ENCODE measurements around the gene MXRA7.

Gene MXRA7

DNA sequence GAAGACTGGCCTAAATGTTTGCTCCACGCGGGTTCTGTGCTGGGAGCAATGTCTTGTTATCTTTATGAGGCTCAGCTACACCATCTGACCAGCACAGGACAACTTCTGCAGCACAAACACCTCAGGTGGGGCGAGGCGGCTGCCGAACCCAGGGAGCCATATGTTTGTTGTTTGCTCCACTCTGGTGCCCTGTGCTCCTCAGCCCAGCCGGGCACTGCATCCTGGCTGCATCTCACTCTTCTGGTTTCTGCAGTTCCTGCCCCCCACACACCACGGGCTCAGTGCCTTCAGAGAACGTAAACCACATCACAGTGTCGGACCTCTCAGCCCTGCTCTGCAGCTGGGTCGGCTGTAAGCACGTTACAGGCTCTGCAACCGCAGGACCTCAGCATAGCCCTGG is 32.4 kb downstream of the MXRA7 start:
- TF ChIP-seq YY1 (IDR thresholded peaks at IDR 0.05; ENCODE audit: low read depth) (no peak), NFIC (IDR thresholded peaks at IDR 0.05) (no peak), EP300 (IDR thresholded peaks at IDR 0.05; ENCODE audit: borderline replicate concordance) (no peak), CREB1 (IDR thresholded peaks at IDR 0.05; ENCODE audit: low read depth) (no peak), ZBTB7A (IDR thresholded peaks at IDR 0.05; ENCODE audit: low read depth) (no peak), TCF12 (IDR thresholded peaks at IDR 0.05; ENCODE audit: low read depth) (no peak), FOXM1 (IDR thresholded peaks at IDR 0.05; ENCODE audit: borderline replicate concordance, low read depth) (no peak), TEAD4 (IDR thresholded peaks at IDR 0.05) (no peak), EGR1 (IDR thresholded peaks at IDR 0.05) (no peak), TAF1 (IDR thresholded peaks at IDR 0.05; ENCODE audit: low read depth) (no peak), USF1 (IDR thresholded peaks at IDR 0.05) (no peak), CEBPB (IDR thresholded peaks at IDR 0.05) (no peak), RAD21 (IDR thresholded peaks at IDR 0.05; ENCODE audit: low read depth) (no peak)
- TF ChIP-seq, protein P1, sequence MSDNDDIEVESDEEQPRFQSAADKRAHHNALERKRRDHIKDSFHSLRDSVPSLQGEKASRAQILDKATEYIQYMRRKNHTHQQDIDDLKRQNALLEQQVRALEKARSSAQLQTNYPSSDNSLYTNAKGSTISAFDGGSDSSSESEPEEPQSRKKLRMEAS (IDR thresholded peaks at IDR 0.05), result no peak
- TF ChIP-seq, protein P2, sequence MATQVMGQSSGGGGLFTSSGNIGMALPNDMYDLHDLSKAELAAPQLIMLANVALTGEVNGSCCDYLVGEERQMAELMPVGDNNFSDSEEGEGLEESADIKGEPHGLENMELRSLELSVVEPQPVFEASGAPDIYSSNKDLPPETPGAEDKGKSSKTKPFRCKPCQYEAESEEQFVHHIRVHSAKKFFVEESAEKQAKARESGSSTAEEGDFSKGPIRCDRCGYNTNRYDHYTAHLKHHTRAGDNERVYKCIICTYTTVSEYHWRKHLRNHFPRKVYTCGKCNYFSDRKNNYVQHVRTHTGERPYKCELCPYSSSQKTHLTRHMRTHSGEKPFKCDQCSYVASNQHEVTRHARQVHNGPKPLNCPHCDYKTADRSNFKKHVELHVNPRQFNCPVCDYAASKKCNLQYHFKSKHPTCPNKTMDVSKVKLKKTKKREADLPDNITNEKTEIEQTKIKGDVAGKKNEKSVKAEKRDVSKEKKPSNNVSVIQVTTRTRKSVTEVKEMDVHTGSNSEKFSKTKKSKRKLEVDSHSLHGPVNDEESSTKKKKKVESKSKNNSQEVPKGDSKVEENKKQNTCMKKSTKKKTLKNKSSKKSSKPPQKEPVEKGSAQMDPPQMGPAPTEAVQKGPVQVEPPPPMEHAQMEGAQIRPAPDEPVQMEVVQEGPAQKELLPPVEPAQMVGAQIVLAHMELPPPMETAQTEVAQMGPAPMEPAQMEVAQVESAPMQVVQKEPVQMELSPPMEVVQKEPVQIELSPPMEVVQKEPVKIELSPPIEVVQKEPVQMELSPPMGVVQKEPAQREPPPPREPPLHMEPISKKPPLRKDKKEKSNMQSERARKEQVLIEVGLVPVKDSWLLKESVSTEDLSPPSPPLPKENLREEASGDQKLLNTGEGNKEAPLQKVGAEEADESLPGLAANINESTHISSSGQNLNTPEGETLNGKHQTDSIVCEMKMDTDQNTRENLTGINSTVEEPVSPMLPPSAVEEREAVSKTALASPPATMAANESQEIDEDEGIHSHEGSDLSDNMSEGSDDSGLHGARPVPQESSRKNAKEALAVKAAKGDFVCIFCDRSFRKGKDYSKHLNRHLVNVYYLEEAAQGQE (IDR thresholded peaks at IDR 0.05; ENCODE audit: low read depth), result no peak

DNA sequence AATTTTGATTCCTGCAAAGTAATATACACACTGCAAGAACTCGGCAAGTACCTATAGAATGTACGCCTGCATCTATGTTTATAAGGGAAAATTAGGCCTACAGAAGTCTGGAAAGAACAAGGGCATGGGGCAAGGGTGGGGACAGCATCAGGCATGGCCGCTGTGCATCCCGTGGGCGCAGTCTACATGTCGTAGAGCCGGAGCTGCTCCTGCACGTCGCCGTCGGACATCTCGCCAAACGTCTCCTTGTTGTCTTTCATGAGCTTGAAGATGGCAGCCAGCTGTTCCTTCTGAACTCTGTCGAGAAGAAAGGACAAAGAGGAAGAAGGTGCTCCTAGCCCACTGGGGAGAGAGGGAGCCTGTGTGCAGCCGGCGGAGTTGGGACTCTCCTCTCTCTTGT is 33.4 kb downstream of the MXRA7 start:
- TF ChIP-seq RAD21 (IDR thresholded peaks at IDR 0.05; ENCODE audit: low read depth) (no peak), EP300 (IDR thresholded peaks at IDR 0.05; ENCODE audit: borderline replicate concordance) (no peak), YY1 (IDR thresholded peaks at IDR 0.05; ENCODE audit: low read depth) (no peak)

DNA sequence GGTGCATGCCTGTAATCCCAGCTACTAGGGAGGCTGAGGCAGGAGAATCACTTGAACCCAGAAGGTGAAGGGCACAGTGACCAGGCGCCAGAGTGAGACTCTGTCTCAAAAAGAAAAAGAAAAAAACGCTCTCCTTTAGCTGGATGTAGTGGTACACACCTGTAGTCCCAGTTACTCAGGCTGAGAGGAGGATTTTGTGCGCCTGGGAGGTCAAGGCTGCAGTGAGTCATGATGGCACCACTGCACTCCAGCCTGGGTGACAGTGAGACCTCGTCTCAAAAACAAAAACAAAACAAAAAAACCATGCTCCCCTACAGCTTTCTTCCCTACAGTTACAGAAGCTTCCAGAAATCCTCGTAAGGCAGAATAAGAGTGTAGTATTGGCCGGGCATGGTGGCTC is 34.1 kb downstream of the MXRA7 start:
- no peak for TF ChIP-seq RAD21 (IDR thresholded peaks at IDR 0.05; ENCODE audit: low read depth)

DNA sequence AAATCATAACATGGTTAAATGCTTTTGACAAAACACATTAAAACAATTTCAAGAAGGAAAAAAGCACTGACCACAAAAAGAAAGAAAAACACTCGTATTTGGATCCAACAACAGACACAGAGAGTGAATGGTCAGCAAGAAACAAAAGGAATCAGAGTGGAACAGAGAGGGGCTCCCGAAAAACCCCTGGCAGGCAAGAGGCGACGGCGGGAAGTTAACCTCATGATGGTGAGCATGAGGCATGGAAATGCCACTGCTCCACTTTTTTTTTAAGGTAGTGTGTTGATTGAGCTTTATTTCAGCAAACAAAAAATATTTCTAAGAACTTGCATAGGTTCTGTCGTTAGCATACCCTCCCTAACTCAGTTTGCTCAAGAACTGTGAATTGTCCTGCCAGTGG is 35.1 kb downstream of the MXRA7 start:
- TF ChIP-seq RAD21 (IDR thresholded peaks at IDR 0.05; ENCODE audit: low read depth) (no peak), CEBPB (IDR thresholded peaks at IDR 0.05) (no peak), TEAD4 (IDR thresholded peaks at IDR 0.05) (no peak), FOXM1 (IDR thresholded peaks at IDR 0.05; ENCODE audit: borderline replicate concordance, low read depth) (no peak), CREB1 (IDR thresholded peaks at IDR 0.05; ENCODE audit: low read depth) (no peak), NFIC (IDR thresholded peaks at IDR 0.05) (no peak), ZBTB7A (IDR thresholded peaks at IDR 0.05; ENCODE audit: low read depth) (no peak)
- TF ChIP-seq, protein P1 (IDR thresholded peaks at IDR 0.05), result no peak

DNA sequence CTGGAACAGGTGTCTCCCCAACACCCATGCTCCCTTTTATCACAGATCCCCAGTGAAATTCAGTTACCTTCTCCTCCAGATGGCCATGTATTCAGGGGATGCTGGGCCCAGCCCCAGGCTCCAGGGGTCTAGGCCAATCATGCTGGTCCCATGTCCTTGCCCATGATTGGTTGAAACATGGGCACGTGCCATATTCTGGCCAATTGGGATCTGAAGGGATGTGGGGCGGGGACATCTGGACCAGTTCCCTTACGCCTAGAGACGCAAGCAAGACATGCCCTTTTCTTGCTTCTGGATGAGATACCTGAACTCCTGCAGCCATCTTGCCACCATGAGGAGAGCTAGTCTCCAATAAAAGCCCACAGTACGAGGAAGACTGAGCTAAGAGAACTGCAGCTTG is 36.2 kb downstream of the MXRA7 start:
- TF ChIP-seq CEBPB (IDR thresholded peaks at IDR 0.05), result no peak
- no peak for TF ChIP-seq TEAD4 (IDR thresholded peaks at IDR 0.05)
- peak; percentile 52 for TF ChIP-seq USF1 (IDR thresholded peaks at IDR 0.05)
- TF ChIP-seq EP300 (IDR thresholded peaks at IDR 0.05; ENCODE audit: borderline replicate concordance), result no peak
- TF ChIP-seq CREB1 (IDR thresholded peaks at IDR 0.05; ENCODE audit: low read depth), result no peak

GRCh38 chr17:76673729-76674128 is 37.0 kb downstream of the MXRA7 start:
- TF ChIP-seq TAF1 (IDR thresholded peaks at IDR 0.05; ENCODE audit: low read depth) (no peak), TEAD4 (IDR thresholded peaks at IDR 0.05) (no peak), TCF12 (IDR thresholded peaks at IDR 0.05; ENCODE audit: low read depth) (no peak), EGR1 (IDR thresholded peaks at IDR 0.05) (no peak), FOXM1 (IDR thresholded peaks at IDR 0.05; ENCODE audit: borderline replicate concordance, low read depth) (no peak), USF1 (IDR thresholded peaks at IDR 0.05) (no peak), CREB1 (IDR thresholded peaks at IDR 0.05; ENCODE audit: low read depth) (no peak), NFIC (IDR thresholded peaks at IDR 0.05) (no peak), YY1 (IDR thresholded peaks at IDR 0.05; ENCODE audit: low read depth) (no peak), EP300 (IDR thresholded peaks at IDR 0.05; ENCODE audit: borderline replicate concordance) (no peak), CEBPB (IDR thresholded peaks at IDR 0.05) (no peak), RAD21 (IDR thresholded peaks at IDR 0.05; ENCODE audit: low read depth) (no peak), ZBTB7A (IDR thresholded peaks at IDR 0.05; ENCODE audit: low read depth) (no peak)

GRCh38 chr17:76672892-76673291 is 37.9 kb downstream of the MXRA7 start:
- no peak for TF ChIP-seq EP300 (IDR thresholded peaks at IDR 0.05; ENCODE audit: borderline replicate concordance)
- no peak for TF ChIP-seq ZBTB7A (IDR thresholded peaks at IDR 0.05; ENCODE audit: low read depth)
- no peak for TF ChIP-seq CREB1 (IDR thresholded peaks at IDR 0.05; ENCODE audit: low read depth)
- no peak for TF ChIP-seq EGR1 (IDR thresholded peaks at IDR 0.05)
- no peak for TF ChIP-seq TEAD4 (IDR thresholded peaks at IDR 0.05)
- TF ChIP-seq TAF1 (IDR thresholded peaks at IDR 0.05; ENCODE audit: low read depth), result no peak
- no peak for TF ChIP-seq YY1 (IDR thresholded peaks at IDR 0.05; ENCODE audit: low read depth)
- TF ChIP-seq, protein P2 (IDR thresholded peaks at IDR 0.05; ENCODE audit: low read depth), result no peak
- no peak for TF ChIP-seq NFIC (IDR thresholded peaks at IDR 0.05)
- TF ChIP-seq, protein P1 (IDR thresholded peaks at IDR 0.05), result no peak
- no peak for TF ChIP-seq USF1 (IDR thresholded peaks at IDR 0.05)
- TF ChIP-seq RAD21 (IDR thresholded peaks at IDR 0.05; ENCODE audit: low read depth), result no peak

Data from Ishikawa (cell line).